Stomach smooth muscle (tissue), 2 donors: ENCODE data around the gene ABAT.

ENCODE experiments used
- H3K27ac ChIP-seq: one replicate; pipeline ENCODE4 v1.7.0; 2013; ENCODE audit warnings: mild to moderate bottlenecking, low read length, inconsistent platforms
- H3K27me3 ChIP-seq, 2 donors: one replicate each; pipeline ENCODE4 v1.7.0; 2013; ENCODE audit warnings: low read length in 2 of 2; ENCODE audit not compliant: insufficient read depth in 2 of 2, control insufficient read depth in 1 of 2
- H3K36me3 ChIP-seq, 2 donors: one replicate each; pipeline ENCODE4 v1.7.0; 2013; ENCODE audit warnings: low read length in 2 of 2; ENCODE audit not compliant: control insufficient read depth in 2 of 2, insufficient read depth in 2 of 2
- H3K4me1 ChIP-seq: one replicate; pipeline ENCODE4 v1.7.0; 2013; ENCODE audit warnings: low read length; ENCODE audit not compliant: control insufficient read depth, insufficient read depth
- H3K4me3 ChIP-seq, 2 donors: one replicate each; pipeline ENCODE4 v1.7.0; 2013; ENCODE audit warnings: low read length in 2 of 2
- H3K9ac ChIP-seq, 2 donors: one replicate each; pipeline ENCODE4 v1.7.0; 2013; ENCODE audit warnings: low read length in 2 of 2, mild to moderate bottlenecking in 1 of 2
- H3K9me3 ChIP-seq, 2 donors: one replicate each; pipeline ENCODE4 v1.7.0; 2013; ENCODE audit warnings: low read length in 2 of 2; ENCODE audit not compliant: control insufficient read depth in 2 of 2
- donor health status: healthy.
- donor health status: Pancreatic carcinoma.

The ABAT gene

GRCh38 chr16:8669481-8669880 is 4.9 kb upstream of the ABAT start:
- no peaks in the 10 kb centered on the region for H3K4me1 ChIP-seq
- no peak overlapping the region for H3K4me3 ChIP-seq
- no peak overlapping the region for H3K27ac ChIP-seq
- peaks cover 8 to 15% of the 10 kb centered on the region in 2 donors for H3K36me3 ChIP-seq
- H3K9me3 ChIP-seq = no peaks in the 10 kb centered on the region
- H3K9ac ChIP-seq = no peak overlapping the region
- H3K27me3 ChIP-seq = no peaks in the 10 kb centered on the region

GRCh38 chr16:8670014-8670560 is 4.3 kb upstream of the ABAT start:
- H3K36me3 ChIP-seq = peaks cover 8 to 10% of the 10 kb centered on the region in 2 donors
- H3K27me3 ChIP-seq = no peaks in the 10 kb centered on the region
- no peak overlapping the region for H3K4me3 ChIP-seq
- no peak overlapping the region for H3K27ac ChIP-seq
- no peak overlapping the region for H3K9ac ChIP-seq
- H3K4me1 ChIP-seq = peaks cover 5% of the 10 kb centered on the region
- H3K9me3 ChIP-seq = no peaks in the 10 kb centered on the region

DNA sequence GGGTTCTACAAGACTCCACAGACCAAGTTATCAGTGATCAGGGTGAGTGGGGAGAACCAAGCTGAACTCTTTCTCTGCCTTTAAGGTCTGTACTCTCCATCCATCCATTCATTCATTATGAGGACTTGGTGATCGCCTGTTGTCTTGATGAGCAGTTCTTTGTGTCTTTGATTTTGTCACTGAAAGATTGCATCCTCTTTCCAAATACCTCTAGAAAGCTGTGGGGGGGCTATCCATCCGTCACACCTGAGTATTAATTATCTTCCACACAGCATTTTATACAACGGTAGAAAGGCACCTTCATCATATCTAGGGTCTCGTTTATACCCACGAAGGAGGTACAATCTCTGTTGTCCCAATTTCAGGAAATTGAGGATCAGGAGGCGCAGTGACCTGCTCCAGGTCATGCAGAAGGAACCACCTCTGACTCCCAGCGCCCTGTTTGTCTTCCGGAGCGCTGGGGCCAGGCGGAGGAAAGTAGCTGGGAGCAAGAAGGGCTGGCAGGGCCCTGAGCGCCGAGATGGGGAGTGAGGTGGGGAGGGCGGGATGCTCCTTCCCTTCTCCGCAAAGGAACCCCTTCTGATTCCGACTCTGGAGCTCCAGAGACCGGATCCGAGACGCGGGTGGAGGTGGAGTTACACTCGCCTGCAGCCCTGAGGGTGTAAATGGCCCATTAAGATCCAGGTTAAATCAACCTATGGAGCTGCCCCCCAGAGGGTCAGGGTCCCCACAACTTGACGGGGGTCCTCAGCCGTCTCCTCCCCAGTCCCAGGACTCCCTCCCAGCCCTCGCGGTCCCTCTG is 605 bp upstream of the ABAT start:
- no peaks in the 10 kb centered on the region for H3K36me3 ChIP-seq
- H3K27ac ChIP-seq = no peak overlapping the region
- H3K4me3 ChIP-seq = peak overlapping the region; percentile 74 to 82
- H3K9ac ChIP-seq = peak overlapping the region; percentile 25 to 42
- no peaks in the 10 kb centered on the region for H3K27me3 ChIP-seq
- H3K4me1 ChIP-seq = peaks cover 11% of the 10 kb centered on the region
- H3K9me3 ChIP-seq = no peaks in the 10 kb centered on the region

DNA sequence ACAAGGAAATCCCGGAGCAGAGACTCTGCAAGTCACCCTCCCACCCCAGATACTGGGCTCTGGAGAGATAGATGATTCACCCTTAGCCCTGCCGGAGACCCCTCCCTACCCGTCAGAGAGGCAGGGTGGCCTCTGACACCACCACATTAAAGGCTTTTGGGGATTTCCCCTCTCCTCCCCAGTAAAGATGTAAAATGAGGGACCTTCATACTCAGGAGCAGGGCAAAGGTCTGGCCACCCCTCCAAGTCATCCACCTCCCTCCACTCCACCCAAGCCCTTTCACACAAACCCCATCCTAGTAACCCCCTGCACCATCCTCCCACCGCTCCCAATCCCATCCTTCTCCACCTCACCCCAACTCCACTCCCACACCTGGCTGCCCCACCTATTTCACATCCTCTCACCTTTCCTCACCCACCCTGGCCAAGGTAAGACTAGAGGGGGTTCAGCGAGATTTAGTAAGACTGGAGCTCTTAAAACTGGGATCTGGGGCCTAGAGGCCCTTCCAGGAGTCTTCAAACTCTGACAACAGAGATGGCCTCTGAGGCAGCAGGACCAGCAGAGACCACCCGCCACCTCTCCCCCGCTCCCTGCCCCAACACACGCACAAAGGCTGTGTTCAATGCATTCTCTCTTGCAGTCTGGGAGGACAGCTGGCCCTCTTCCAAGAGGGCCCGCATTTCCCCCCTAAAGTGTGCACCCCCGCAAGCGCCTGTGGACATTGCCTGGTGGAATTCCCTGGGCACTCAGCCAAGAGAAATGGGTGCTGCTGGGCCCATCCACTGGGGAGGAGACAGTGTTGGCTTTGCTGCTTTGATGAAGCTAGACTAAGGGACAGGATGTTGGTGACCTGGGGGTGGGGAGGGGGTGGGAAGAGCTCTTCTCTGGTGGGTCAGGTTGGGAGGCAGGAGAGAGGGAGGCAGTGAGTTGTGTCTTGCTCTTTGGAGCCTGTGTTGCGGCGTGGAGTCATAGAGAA is 1.1 kb downstream of the ABAT start:
- H3K36me3 ChIP-seq = no peaks in the 10 kb centered on the region
- H3K27ac ChIP-seq = no peak overlapping the region
- no peaks in the 10 kb centered on the region for H3K9me3 ChIP-seq
- H3K9ac ChIP-seq = peak overlapping the region in 1 of 2 donors; percentile 55
- peaks cover 11% of the 10 kb centered on the region for H3K4me1 ChIP-seq
- no peaks in the 10 kb centered on the region for H3K27me3 ChIP-seq
- peak overlapping the region in 1 of 2 donors; percentile 82 for H3K4me3 ChIP-seq

DNA sequence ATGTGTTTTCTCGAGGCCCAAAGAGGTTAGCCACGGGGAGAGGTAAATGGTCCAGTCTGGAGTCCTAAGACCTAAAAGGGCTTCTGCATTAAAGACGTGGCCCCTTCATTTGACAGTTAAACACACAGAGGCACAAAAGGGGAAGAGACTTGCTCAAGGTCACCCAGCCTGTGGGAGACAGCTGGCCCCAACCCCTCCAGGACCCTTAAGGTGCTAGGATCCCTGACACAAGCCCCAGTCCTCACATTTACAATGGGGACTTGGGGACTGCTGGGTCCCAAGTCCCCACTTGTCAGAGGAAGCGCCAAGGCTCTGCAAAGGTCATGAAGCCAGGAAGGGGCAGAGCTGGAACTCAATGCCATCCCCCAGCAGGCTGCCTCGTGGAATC is 1.7 kb downstream of the ABAT start:
- no peaks in the 10 kb centered on the region for H3K27me3 ChIP-seq
- H3K9ac ChIP-seq = no peak overlapping the region
- H3K36me3 ChIP-seq = no peaks in the 10 kb centered on the region
- H3K4me1 ChIP-seq = peaks cover 11% of the 10 kb centered on the region
- H3K27ac ChIP-seq = no peak overlapping the region
- no peak overlapping the region for H3K4me3 ChIP-seq
- H3K9me3 ChIP-seq = no peaks in the 10 kb centered on the region

DNA sequence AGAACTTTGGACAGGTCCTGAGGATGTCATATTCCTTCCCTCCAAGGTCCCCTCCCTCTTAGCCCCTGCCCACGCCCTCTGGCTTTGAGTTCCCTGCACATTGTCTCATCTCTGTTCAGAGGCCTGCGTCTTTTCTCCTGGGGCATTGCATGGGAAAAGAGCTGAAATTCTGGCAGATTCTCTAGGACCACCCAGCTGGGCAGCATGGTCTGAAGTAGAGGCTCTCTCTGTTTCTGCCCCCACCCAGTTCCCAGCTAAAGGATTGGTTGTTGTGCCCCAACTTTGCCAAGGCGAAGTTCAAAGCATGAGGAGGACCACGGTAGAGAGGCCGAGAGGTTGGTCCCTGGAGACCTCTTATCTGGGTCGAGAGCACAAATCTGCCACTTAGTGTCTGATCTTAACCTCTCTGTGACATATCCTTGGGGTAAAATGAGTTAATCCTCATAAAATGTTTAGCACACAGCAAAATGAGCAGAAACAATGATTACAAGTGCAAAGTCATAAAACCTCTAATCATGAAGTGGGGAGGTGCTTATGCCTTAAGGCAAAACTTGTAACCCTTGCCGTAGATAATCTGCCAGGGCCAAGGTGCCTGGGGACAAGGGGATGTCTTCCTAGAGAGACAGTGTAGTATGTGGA is 2.4 kb downstream of the ABAT start:
- no peak overlapping the region for H3K27ac ChIP-seq
- H3K4me3 ChIP-seq = no peak overlapping the region
- no peaks in the 10 kb centered on the region for H3K9me3 ChIP-seq
- peaks cover 11% of the 10 kb centered on the region for H3K4me1 ChIP-seq
- no peak overlapping the region for H3K9ac ChIP-seq
- H3K27me3 ChIP-seq = no peaks in the 10 kb centered on the region
- H3K36me3 ChIP-seq = no peaks in the 10 kb centered on the region

GRCh38 chr16:8677481-8677880 is 3.1 kb downstream of the ABAT start:
- Histone ChIP-seq H3K9ac (no peak overlapping the region), H3K9me3 (no peaks in the 10 kb centered on the region), H3K4me1 (peaks cover 11% of the 10 kb centered on the region), H3K27me3 (no peaks in the 10 kb centered on the region), H3K36me3 (no peaks in the 10 kb centered on the region), H3K27ac (no peak overlapping the region), H3K4me3 (no peak overlapping the region)

- no peaks in the 10 kb centered on the region for H3K9me3 ChIP-seq
- no peaks in the 10 kb centered on the region for H3K27me3 ChIP-seq
- no peak overlapping the region for H3K9ac ChIP-seq
- H3K27ac ChIP-seq = no peak overlapping the region
- no peaks in the 10 kb centered on the region for H3K36me3 ChIP-seq
- H3K4me3 ChIP-seq = no peak overlapping the region
- peaks cover 11% of the 10 kb centered on the region for H3K4me1 ChIP-seq
Measured at GRCh38 chr16:8678068-8678927, 3.9 kb downstream of the ABAT start.

GRCh38 chr16:8679151-8679550 is 4.7 kb downstream of the ABAT start:
- no peak overlapping the region for H3K4me3 ChIP-seq
- no peak overlapping the region for H3K9ac ChIP-seq
- no peaks in the 10 kb centered on the region for H3K9me3 ChIP-seq
- no peaks in the 10 kb centered on the region for H3K36me3 ChIP-seq
- no peaks in the 10 kb centered on the region for H3K27me3 ChIP-seq
- no peak overlapping the region for H3K27ac ChIP-seq
- peaks cover 11% of the 10 kb centered on the region for H3K4me1 ChIP-seq
